Suprapubic skin (tissue), 4 donors: ENCODE data around the gene DOCK6.

ENCODE experiments used
- CTCF ChIP-seq, 2 donors: fragments of 200-600 bp in 1 of 2; fragments of 450-650 bp in 1 of 2; sonication (generic) in 1 of 2; IDR thresholded peaks; one replicate each; pipeline ENCODE4 v1.5.1; 2016 to 2019; ENCODE audit warnings: antibody characterized with exemption in 2 of 2, mild to moderate bottlenecking in 1 of 2, moderate library complexity in 1 of 2
- EP300 ChIP-seq: sonication (generic); formaldehyde crosslinking; IDR thresholded peaks from one replicate; pipeline ENCODE4 v1.6.1; 2017; ENCODE audit warnings: antibody characterized with exemption
- POLR2AphosphoS5 ChIP-seq, 3 donors: sonication (generic); formaldehyde crosslinking; IDR thresholded peaks; one replicate each; pipeline ENCODE4 v1.6.1; 2017; ENCODE audit warnings: antibody characterized with exemption in 3 of 3

- no peak for TF ChIP-seq POLR2AphosphoS5 (IDR thresholded peaks at IDR 0.05)
- peak in 1 of 2 donors; percentile 30 for TF ChIP-seq CTCF (IDR thresholded peaks at IDR 0.05)
- TF ChIP-seq EP300, result no peak
These were observed at the start of gene DOCK6 for GRCh38 chr19:11261971-11262839.
